NCI-H1105 treated with DMSO at 0.1 percent for 48 hours (cell line): ENCODE results near the gene WDR90.

Experiments
- DNase-seq: peaks from one replicate; lab custom pipeline; 2025; lab: John Stamatoyannopoulos, UW

Gene WDR90

GRCh38 chr16:648781-649589 is at the start of gene WDR90:
Gene WDR90, plus strand, starts transcription at chr16:649365. Its CDS starts 52 bp downstream, at chr16:649417.
- peak; percentile 77 for DNase-seq

- DNase-seq = no peak
These were observed 48.4 kb upstream of the WDR90 start for GRCh38 chr16:600781-601180.

GRCh38 chr16:603933-604332 is 45.2 kb upstream of the WDR90 start:
- DNase-seq = no peak

GRCh38 chr16:606656-607307 is 42.4 kb upstream of the WDR90 start:
- DNase-seq = no peak

GRCh38 chr16:608019-608418 is 41.1 kb upstream of the WDR90 start:
- DNase-seq = no peak

GRCh38 chr16:609316-609715 is 39.8 kb upstream of the WDR90 start:
- no peak for DNase-seq

- no peak for DNase-seq
These were observed 39.2 kb upstream of the WDR90 start for GRCh38 chr16:609984-610383.

- DNase-seq = peak; percentile 4
These were observed 38.4 kb upstream of the WDR90 start for GRCh38 chr16:610513-611381.

- DNase-seq = no peak
These were observed 34.0 kb upstream of the WDR90 start for GRCh38 chr16:615122-615521.

GRCh38 chr16:616733-617586 is 32.2 kb upstream of the WDR90 start:
- DNase-seq = no peak

- DNase-seq = no peak
These were observed 31.3 kb upstream of the WDR90 start for GRCh38 chr16:617855-618254.

- no peak for DNase-seq
These were observed 29.6 kb upstream of the WDR90 start for GRCh38 chr16:619476-620100.

GRCh38 chr16:620700-621525 is 28.3 kb upstream of the WDR90 start:
- no peak for DNase-seq

GRCh38 chr16:621526-622105 is 27.5 kb upstream of the WDR90 start:
- peak; percentile 46 for DNase-seq

- DNase-seq = no peak
These were observed 26.3 kb upstream of the WDR90 start for GRCh38 chr16:622920-623280.

- DNase-seq = no peak
These were observed 24.6 kb upstream of the WDR90 start for GRCh38 chr16:624526-625070.

- no peak for DNase-seq
These were observed 23.8 kb upstream of the WDR90 start for GRCh38 chr16:625117-625976.

GRCh38 chr16:625977-626765 is 23.0 kb upstream of the WDR90 start:
- DNase-seq = no peak
